NCI-H187 (cell line): ENCODE results near the gene EFCAB14.
"Not testable (repeated sequence)": the region's sequence is repeated elsewhere in the genome, so short reads cannot be mapped to it uniquely, and the experiment has no call there.

Experiments
- DNase-seq, 2 experiments: peaks; one replicate each; lab custom pipeline; 2025; lab: John Stamatoyannopoulos, UW

EFCAB14 gene

DNA sequence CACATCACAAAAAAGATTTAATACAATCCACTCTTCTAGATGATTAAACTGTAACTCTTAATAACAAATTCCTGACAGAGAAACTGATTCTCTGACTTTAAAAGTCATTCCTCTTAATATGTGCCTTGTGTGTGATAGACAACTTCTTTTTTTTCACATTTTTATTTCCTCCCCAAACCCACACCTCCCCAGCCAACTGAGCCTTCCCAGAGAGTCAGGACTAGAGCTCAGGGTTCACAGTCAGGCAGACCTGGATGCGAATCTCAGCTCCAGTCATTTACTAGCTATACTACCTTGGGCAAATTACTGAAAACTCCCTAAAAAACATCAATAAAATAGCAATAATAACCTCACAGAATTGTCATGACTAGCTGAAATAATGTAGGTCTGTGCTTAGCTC, 64.9 kb downstream of the EFCAB14 start:
- DNase-seq: no peak

- no peak for DNase-seq
Observed at GRCh38 chr1:46653405-46653958, 65.4 kb downstream of the EFCAB14 start.

DNA sequence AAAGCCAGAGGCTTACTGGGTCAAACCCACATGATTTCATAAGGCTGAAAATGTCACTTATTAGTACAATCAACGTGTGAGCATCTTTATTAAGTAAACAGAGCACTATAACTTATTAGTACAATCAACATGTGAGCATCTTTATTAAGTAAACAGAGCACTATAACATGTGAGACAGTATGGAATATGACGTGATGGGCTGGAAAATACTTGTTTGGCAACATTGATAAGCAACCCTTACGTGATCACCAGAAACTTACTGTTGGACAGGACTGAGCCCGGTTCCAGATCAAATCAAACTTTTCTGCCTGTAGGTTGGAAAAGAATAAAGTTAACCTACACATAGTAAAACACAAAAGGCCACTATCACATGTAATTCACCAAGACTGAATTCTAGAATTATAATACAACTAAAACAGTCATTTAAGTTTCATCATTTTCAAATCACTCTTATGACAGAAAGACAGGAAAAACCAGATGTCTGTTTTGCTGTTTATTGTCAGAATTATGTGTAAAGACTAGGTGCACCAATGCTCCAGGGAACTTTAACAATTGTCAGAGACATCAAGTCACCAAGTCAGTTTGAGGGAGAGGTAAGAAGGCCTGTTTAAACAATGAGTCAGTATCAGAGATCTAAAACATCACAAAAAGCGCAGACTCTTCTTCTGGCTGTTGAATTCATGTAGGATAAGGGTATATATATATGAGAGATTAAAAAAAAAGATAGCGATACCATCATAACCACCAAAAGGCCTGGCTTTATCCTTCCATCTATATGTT, 66.4 kb downstream of the EFCAB14 start:
- DNase-seq: no peak

- DNase-seq: not testable (repeated sequence)
Observed at GRCh38 chr1:46651152-46651551, 67.8 kb downstream of the EFCAB14 start.

DNA sequence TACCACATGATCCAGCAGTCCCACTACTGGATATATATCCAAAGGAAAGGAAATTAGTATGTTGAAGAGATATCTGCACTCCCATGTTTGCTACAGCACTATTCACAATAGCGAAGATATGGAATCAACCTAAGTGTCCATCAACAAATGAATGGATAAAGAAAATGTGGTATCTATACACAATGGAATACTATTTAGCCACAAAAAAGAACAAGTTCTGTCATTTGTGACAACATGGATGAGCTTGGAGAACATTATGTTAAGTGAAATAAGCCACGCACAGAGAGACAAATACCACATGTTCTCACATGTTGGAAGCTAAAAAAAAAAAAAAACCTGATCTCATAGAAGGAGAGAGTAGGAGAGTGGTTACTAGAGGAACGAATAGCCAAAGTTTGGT, 68.4 kb downstream of the EFCAB14 start:
- no peak for DNase-seq

DNA sequence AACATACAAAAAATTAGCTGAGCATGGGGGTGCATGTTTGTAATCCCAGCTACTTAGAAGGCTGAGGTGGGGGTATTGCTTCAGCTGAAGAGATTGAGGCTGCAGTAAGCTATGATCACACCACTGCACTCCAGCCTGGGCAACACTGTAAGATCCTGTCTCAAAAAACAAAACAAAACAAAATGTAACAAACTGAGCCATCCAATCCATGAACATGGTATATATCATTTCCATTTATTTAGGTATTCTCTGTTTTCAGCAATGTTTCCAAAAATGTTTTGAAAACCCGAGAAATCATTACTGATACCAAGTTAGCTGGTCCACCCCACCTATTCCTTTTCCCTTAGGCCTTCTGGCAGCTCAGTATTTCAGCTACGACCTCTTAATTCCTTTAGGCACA, 69.2 kb downstream of the EFCAB14 start:
- DNase-seq: no peak

GRCh38 chr1:46647611-46648010, 71.3 kb downstream of the EFCAB14 start:
- no peak for DNase-seq

- no peak for DNase-seq
Observed at GRCh38 chr1:46646844-46647243, 72.1 kb downstream of the EFCAB14 start.

DNA sequence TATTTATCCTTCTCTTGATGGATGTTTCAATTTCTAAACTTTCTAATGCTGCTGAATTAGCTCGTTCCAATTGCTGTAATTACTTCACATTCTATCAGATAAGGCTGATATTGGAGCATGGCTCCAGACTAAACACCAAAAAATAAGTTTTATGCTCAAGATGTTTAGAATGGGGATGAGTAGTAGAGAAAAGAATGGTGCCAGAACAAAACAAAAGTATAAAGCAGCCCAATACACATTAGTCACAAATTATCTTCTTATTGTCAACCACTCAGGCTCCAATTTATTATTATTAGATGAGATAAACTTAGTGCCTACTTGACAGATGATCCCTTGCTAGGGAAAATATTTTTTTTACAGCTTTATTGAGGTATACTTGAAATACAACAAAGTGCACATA, 72.6 kb downstream of the EFCAB14 start:
- DNase-seq: no peak

DNA sequence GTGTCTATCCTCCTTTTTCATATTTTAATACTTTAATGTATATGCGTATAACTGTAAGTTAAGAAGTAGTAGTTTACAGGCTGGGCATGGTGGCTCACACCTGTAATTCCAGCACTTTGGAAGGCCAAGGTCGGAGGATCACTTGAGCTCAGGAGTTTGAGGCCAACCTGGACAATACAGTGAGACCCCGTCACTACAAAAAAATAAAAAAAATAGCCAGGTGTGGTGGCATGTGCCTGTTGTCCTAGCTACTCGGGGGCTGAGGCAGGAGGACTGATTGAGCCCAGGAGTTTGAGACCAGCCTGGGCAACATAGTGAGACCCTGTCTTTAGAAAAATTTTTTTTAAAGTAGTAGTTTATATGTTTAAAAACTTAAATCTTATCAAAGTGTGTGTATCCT, 73.1 kb downstream of the EFCAB14 start:
- DNase-seq: no peak

DNA sequence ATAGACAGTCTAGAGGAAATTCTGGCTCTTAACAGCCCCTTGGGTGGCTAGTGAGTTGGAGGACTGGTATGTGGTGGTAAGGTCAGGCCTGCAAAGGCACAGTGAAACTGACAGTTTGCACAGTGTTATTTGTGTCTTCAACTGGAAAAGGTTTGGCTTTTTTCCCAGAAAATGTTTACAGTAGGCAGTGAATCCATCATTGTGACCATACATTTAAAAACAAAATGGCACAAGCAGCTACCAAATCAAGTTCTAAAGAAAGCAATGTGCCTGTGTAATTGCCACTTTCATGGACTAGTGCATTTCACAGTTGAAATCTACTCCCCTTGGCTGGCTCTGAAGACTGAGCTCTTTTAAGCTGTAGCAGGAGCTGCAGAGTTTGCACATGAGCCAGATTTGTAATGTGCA, 75.5 kb downstream of the EFCAB14 start:
- DNase-seq: no peak

DNA sequence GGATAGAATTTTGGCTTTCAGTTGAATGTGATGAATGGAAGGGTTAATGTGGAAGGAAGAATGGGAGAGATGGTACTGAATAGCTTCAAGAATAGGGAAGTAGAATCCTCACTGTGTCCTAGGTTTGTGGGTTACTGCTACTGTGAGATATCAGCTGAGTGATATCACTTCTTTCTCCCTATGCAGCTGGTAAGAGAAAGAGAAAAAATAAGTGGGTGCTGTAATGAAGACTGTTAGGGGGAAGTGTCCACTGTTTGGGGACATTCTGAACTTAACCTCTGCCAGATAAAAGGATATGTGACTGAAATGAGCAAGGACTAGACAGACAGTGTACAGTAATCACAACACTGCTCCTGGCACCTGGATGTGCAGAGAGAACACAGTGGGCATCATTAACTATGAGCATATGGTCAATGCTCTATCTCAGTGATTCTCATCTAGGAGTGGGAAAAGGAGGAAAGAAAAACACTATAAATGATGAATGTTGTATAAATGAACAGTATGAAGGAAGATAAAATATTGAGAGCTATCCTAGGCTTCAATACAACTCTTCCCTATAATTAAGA, 76.7 kb downstream of the EFCAB14 start:
- no peak for DNase-seq

DNA sequence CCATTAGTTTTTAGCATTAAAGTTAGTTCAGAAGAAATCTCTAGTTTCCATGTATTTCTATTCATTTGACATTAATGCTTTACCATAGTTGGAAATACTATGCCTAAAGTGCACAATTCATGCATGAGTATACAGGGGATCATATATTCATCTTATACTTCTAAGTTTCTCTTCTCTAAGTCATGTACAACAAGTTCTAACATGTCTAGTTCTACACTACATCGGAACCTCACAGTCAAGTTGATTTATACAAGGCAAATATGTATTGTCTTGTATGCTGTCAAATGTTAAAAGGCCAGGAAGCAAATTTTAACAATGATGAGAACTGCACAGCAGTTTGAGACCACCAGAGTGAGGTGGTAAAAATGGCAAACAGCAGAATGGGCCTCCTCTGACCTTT, 79.4 kb downstream of the EFCAB14 start:
- no peak for DNase-seq

DNA sequence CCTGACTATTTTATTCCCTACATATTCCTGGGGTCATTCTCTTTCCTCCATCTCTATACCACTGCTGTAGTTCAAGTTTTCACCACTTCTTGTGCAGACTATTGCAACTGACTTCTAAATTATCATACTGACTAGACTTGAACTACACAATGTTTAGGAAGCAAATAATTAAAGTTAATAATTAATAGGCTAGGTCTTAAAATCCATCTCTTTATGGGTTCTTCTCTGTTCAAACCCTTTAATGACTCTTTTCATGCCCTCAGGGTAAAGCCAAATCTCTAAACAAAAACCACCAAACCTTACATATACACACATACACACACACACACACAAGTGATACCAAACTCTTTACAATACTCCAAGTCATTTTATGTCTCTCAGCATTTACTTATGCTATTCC, 80.0 kb downstream of the EFCAB14 start:
- no peak for DNase-seq

GRCh38 chr1:46637444-46638083, 81.3 kb downstream of the EFCAB14 start:
- DNase-seq: no peak

DNA sequence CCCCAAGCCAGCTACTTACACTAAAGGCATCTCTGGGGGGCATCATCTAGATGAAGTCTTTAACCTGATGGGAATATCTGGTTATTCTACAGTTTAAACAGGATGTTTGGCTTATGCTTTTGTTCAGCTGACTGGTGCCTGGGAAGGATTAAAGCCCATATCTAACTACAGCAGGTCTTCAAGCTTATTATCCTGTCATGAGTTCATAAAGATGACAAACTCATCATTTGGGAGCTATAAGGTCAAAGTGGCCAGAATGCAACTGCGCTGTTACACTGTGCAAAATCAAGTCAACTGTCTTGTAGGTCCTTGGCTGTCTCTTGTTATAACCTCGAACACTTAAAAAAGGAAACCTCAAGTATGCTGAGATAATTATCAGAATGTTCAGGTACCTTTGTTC, 83.7 kb downstream of the EFCAB14 start:
- DNase-seq: no peak

DNA sequence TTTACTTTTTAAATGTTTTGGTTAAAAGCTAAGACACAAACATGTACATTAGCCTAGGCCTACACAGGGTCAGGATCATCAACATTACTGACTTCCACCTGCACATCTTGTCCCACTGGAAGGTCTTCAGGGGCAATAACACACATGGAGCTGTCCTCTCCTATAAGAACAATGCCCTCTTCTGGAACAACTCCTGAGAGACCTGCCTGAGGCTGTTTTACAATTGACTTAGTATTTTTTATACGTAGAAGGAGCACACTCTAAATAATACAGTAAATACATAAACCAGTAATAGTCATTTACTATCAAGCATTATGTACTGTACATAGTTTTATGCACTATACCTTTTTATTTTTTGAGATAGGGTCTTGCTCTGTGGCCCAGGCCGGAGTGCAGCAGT, 88.2 kb downstream of the EFCAB14 start:
- DNase-seq: no peak
